ENCODE data around the gene ZDHHC14.
"Not testable (repeated sequence)": the region's sequence is repeated elsewhere in the genome, so short reads cannot be mapped to it uniquely, and the experiment has no call there.

Gene ZDHHC14

DNA sequence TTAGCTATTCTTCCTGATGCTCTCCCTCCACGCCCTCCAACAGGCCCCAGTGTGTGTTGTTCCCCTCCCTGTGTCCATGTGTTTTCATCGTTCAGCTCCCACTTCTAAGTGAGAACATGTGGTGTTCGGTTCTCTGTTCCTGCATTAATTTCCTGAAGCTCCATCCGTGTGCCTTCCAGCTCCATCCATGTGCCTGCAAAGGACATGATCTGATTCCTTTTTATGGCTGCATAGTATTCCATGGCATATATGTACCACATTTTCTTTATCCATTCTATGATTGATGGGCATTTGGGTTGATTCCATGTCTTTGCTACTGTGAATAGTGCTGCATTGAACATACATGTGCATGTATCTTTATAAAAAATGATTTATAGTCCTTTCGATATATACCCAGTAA is 27.4 kb downstream of the ZDHHC14 start:
- DNase-seq = not testable (repeated sequence)

GRCh38 chr6:157410045-157410444 is 29.1 kb downstream of the ZDHHC14 start:
- DNase-seq = no peak

- no peak for DNase-seq
These were observed 30.4 kb downstream of the ZDHHC14 start for GRCh38 chr6:157411368-157411767.

GRCh38 chr6:157412791-157413190 is 31.8 kb downstream of the ZDHHC14 start:
- DNase-seq = no peak

GRCh38 chr6:157420497-157420896 is 39.5 kb downstream of the ZDHHC14 start:
- no peak for DNase-seq

- no peak for DNase-seq
These were observed 43.6 kb downstream of the ZDHHC14 start for GRCh38 chr6:157424491-157425020.

GRCh38 chr6:157427969-157428368 is 47.0 kb downstream of the ZDHHC14 start:
- no peak for DNase-seq

DNA sequence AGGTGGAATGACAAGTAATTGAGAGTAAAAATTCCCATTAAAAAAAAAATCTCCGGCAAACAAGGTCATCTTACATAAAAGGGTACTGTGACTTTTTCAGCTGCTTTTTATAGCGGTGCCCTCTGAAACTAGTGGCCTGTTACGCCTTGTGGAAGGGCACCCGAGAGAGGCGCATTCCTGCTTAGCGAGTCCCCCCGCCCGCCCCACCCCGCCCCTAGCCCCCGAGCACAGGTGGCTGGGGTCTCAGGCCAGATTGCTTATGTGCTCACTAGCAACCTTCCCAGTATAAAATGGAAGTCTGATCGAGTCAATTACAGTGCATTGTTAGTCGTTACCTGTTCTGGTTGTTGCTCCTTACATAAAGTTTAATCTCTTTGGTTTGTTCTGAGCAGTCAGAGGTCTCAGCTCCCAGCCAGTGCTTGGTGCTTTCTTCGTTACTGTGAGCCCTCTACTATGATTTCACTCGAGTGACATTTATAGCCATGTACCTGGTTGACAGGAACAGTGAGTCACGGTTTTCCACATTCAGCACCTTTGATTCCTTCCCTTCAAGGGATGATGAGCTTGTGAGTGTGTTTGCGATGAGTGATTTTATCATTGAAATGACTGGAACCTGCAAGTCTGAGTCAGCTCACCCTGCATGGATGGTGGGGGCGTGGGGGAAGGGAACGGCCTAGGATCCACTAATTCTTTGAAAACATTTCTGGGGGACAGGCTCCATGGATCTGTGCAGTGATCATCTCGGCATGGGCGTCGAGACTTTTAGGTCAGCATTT is 47.6 kb downstream of the ZDHHC14 start:
- DNase-seq = no peak

DNA sequence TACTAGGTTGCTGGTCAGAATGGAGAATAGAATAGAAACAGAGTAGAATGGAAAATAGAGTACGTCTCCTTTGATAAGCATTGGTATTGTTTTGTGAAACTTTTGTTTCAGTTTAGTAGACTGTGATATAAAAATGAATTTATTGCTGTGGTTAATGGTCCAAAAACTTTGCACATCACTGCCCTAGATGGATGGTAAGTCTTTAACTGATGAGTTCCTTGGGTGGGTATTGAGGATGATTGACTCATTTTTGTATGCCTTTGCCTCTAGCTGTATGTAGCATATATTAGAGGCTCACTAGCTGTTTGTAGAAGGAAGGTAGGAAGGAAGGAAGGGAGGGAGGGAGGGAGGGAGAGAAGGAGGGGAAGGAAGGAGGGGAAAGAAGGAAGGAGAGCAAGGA is 48.3 kb downstream of the ZDHHC14 start:
- DNase-seq = no peak

DNA sequence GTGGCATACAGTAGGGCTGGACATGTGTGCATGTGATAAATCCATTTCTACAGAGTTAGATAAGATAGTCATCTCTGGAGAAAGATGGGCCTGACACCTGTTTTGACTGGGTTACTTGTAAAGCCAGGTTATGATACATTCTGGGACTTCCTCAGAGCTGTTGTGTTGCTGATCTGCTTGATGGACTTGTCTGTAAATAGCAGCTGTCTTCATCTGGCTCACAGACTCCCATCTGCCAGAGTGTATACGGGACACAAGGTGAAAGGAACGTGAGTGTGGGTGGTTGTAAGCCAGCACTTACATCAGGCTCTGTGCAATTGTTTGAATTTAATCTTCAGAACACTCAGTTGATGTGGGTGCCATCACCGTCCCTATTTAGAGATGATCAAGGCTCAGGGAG is 49.8 kb downstream of the ZDHHC14 start:
- no peak for DNase-seq

DNA sequence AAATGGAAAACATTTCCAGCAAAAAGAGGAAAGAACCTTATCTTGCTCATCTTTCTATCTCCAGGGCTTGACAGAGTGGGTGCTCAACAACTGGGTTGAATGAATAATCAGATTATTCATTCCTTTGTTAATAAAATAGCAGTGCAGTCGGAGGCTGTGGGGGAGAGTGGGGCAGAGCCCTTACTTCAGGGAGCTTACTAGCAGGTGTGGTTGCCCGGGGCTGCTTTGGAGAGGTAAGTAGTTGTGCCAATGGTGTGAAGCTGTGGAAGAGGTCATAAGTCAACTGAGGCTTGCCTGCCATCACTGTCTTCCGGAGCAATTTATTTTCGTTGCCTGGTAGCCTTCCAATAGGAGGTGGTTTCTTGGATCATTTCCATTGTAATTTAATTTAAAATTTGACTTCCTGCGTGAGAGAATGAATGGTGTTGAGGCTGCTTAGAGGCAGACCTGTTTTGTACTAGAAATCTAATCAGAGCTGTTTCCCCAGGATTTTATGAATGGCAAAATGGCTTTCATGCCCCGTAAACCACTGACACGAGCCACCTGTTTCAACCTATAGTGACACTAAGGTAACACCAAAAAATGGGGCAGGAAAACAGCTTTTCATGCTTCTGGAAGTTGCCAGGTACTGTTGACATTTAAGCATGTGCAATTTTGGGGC is 51.4 kb downstream of the ZDHHC14 start:
- no peak for DNase-seq

DNA sequence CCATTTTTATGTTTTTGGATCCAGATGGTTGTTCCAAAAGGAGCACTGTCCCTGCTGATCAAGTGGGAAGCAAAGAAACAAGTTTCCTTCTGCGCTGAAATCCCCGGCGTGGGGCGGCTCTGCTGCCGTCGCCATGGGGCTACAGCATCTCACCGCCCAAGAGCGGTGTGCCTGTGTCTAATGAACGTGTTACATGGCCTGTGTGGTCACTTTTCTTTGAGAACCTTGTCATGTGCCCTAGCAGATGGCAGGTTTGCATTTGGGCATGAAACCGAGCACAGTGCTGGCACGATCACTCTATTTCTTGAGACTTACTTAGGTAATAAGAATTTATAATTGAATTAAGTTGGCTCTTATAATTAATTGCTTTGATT is 51.9 kb downstream of the ZDHHC14 start:
- no peak for DNase-seq

- no peak for DNase-seq
These were observed 52.7 kb downstream of the ZDHHC14 start for GRCh38 chr6:157433678-157434081.

DNA sequence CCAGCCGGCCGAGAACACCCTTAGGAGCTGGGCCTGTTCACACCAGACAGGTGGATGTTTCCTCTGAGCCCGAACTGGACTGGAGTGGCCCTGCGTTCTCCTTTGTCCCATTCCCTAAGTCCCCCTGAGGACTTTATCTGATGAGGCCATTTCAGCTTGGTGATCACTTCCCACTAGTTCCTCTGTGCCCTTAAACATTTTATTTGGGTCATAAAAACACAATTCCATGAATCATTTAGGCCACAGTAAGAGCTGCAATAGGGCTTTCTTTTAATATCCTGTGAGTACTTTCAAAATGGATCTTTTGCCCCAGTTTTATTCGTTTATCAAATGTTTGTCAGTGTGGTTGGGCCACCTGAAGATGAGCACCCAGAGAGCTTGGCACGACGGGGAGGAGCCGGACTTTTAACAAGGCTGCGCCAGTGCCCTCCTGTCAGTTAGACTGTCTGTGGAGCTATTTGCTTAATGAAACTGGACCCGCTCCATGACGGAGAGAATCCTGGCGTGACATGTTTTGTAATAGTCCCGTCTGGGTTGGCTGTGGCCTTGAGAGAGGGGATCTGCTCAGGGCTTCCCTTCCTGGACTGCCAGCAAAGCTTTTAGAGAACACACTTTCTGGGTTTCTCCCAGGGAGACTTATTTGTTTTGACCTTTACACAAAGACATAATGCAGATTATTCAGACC is 53.5 kb downstream of the ZDHHC14 start:
- DNase-seq = no peak

DNA sequence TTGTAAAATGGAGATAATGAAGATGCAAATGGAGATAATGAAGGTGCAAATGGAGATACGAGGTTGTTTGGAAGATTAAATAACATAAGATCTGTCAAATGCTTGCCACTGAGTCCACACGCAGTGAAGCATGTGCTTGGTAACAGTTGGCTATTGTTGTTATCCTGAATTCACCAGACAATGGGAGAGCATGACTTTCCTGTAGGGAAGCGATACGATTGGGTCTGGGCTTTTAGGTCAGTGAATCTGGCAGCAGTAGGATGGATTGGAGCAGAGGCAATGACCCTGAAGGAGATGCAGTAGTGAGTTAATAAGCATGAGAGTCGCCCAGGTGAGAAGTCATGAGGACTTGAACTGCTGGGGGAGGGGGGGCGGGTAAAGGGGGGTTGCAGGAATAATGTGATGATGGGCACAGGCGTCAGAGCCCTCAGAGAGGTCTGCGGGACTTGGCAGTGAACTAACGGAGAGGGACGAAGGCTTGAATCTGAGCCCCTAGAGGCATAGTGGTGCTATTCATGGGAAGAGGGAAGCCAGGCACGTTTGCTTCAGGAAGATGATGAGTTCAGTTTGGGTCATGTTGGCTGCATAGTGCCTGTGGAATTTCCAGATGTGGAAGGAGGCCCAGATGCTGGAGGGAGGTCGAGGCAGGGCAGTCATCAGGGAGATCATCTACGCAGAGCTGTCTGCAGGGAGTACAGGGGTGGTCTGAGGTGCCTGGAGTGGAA is 55.4 kb downstream of the ZDHHC14 start:
- DNase-seq = no peak

DNA sequence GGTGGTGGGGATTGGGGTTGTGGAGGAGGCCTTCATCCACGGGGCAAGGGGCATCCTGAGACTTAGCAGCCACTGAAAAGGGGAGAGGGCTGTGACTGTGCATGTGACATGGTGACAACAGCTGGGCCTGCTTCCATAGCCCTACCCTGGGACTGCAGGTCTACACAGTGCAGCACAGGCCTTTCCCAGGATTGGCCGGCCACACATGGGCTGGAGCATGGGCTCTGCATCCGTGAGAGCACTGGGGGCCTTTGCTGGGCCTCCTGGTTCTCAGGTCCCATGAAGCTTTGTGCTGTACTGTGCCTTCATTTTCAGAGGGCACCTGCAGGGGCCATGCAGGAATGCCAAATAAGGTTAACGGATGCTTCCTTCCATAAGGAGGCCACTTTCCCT is 56.0 kb downstream of the ZDHHC14 start:
- DNase-seq = no peak

DNA sequence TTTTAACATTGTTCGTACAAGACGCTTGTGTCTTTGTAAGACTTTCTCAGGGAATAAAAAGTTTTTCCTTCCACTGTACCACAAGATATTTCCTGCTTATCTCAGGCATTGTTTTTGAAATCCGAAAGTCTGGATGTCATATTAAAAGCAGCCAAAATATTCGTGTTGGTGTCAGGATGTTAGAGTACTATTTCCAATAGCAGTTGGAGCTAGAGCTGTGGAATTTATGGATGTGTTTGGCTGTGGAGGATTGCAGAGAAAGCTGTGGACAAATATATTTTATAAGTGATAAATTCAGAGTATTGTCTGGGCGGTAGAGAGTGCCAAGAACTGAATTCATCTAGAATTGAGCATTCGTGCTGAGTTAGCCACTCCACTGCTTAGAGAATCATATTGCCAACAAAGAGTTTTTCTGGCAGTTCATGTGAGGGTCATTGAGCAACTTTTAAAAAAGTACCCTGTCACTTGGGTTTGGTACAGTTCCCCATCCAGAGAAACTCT is 57.7 kb downstream of the ZDHHC14 start:
- no peak for DNase-seq

DNA sequence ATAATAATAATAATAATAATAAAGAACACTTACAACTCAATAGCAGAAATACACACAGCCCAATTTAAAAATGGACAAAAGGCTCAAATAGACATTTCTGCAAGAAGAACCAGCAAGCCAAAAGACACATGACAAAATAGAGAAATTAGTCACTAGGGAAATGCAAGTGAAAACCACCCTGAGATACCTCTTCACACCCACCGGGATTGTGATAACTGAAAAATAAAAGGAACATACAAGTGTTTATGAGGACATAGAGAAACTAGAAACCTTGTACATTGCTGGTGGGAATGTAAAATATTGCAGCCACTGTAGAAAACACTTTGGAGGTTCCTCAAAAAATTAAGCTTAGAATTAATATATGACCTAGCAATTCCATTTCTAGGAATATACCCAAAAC is 59.2 kb downstream of the ZDHHC14 start:
- no peak for DNase-seq

- no peak for DNase-seq
These were observed 61.3 kb downstream of the ZDHHC14 start for GRCh38 chr6:157442291-157442690.

DNA sequence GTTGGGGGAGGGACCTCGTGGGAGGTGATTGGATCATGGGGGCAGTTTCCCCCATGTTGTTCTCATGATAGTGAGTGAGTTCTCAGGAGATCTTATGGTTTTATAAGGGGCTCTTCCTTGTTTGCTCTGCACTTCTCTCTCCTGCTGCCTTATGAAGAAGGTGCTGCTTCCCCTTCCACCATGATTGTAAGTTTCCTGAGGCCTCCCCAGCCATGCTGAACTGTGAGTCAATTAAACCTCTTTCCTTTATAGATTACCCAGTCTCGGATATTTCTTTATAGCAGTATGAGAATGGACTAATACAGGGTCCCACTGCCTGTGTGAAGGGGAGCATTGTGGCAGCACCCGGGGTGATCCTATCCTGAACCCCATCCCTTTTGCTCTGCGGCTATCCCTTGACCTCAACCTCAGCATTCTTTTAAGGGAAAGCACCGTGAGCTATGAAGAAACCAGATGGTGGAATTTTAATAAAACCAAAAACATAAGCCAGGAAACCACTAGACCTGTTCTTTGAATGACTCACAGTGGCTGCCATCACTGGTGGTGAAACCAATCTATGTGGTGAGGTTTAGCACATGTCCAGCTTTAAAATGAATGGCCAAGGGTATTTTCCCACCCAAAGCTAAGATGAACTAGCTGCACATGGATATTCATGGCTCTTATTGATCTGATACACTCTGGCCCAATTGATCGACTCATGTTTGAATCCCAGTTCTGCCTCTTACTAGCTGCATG is 62.2 kb downstream of the ZDHHC14 start:
- DNase-seq = no peak

GRCh38 chr6:157445277-157446009 is 64.5 kb downstream of the ZDHHC14 start:
- no peak for DNase-seq

DNA sequence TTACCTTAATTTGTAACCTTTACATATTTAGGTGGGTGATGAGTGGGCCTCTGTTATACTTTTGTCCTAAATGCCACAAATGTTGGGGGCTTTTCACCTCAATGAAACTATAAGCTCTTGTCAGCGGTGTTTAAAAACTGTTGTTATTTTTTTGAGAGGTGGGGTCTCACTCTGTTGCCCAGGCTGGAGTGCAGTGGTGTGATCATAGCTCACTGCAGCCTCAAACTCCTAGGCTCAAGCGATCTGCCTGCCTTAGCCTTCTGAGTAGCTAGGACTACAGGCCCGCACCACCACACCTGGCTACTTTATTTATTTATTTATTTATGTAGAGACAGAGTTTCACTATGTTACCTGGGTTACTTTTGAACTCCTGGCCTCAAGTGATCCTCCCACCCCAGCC is 66.7 kb downstream of the ZDHHC14 start:
- DNase-seq = no peak
